SK-N-SH treated with all-trans-retinoic acid at 6 μM for 48 hours (cell line): Measurements from ENCODE around the gene CREBBP.

Experiments used
- ARNTL ChIP-seq: fragments of 450-650 bp; formaldehyde crosslinking; IDR thresholded peaks from 2 replicates; pipeline ENCODE4 v1.5.0; 2020; ENCODE audit warnings: low read depth, mild to moderate bottlenecking, moderate library complexity, borderline replicate concordance
- BACH2 ChIP-seq: fragments of 250-450 bp; sonication (Bioruptor Pico); IDR thresholded peaks from 2 replicates; pipeline ENCODE4 v1.9.0; 2021; ENCODE audit warnings: mild to moderate bottlenecking, borderline replicate concordance
- ESRRG ChIP-seq: fragments of 250-450 bp; sonication (Bioruptor Pico); IDR thresholded peaks from 2 replicates; pipeline ENCODE4 v1.6.1; 2021; ENCODE audit warnings: mild to moderate bottlenecking
- GLIS3 ChIP-seq: fragments of 250-450 bp; sonication (Bioruptor Pico); IDR thresholded peaks from 2 replicates; pipeline ENCODE4 v1.5.0; 2020; ENCODE audit warnings: mild to moderate bottlenecking, moderate library complexity
- ISL1 ChIP-seq: fragments of 250-450 bp; sonication (Bioruptor Pico); IDR thresholded peaks from 2 replicates; pipeline ENCODE4 v2.1.2; 2022; ENCODE audit warnings: mild to moderate bottlenecking, moderate library complexity
- ZC3H10 ChIP-seq: fragments of 250-450 bp; sonication (Bioruptor Pico); IDR thresholded peaks from 2 replicates; pipeline ENCODE4 v1.5.1; 2021; ENCODE audit warnings: mild to moderate bottlenecking, moderate library complexity
- ZFP3 ChIP-seq: fragments of 250-450 bp; sonication (Bioruptor Pico); IDR thresholded peaks from 2 replicates; pipeline ENCODE4 v1.5.0; 2020; ENCODE audit warnings: mild to moderate bottlenecking, moderate library complexity
- ZFP30 ChIP-seq: fragments of 450-650 bp; formaldehyde crosslinking; IDR thresholded peaks from 2 replicates; pipeline ENCODE4 v1.5.0; 2022; ENCODE audit warnings: mild to moderate bottlenecking, moderate library complexity
- ZNF565 ChIP-seq: fragments of 450-650 bp; formaldehyde crosslinking; conservative IDR thresholded peaks from 2 replicates; pipeline ENCODE4 v1.5.0; 2020; ENCODE audit warnings: low read depth, mild to moderate bottlenecking, moderate library complexity
- ZNF8 ChIP-seq: fragments of 450-650 bp; formaldehyde crosslinking; IDR thresholded peaks from 2 replicates; pipeline ENCODE4 v1.5.0; 2020; ENCODE audit warnings: mild to moderate bottlenecking, moderate library complexity
- TF ChIP-seq, protein P1 (sequence below): fragments of 250-450 bp; sonication (Bioruptor Pico); IDR thresholded peaks from 2 replicates; pipeline ENCODE4 v1.8.0; 2020; ENCODE audit warnings: mild to moderate bottlenecking, moderate library complexity, borderline replicate concordance

DNA sequence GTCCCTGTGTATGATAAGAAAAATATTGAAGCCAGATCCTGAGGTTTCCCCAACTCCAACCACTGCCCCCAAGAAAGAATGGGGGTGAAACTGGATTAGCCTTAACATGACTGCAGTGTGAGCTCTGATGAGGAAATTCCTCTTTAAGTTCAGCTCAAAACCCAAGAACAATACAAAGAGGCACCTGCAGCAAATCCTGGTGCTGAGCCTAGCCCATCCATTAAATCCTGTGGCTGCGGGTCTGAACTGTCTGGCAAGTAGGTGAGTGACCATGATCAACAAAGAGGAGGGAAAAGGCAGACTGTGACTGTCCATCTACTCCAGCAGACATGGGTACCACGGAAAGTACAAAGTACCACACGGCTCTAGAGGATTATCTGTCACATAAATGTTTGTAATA, 64.2 kb downstream of the CREBBP start:
- no peak for TF ChIP-seq GLIS3 (CRISPR knock-in tag)
- TF ChIP-seq, protein P1, sequence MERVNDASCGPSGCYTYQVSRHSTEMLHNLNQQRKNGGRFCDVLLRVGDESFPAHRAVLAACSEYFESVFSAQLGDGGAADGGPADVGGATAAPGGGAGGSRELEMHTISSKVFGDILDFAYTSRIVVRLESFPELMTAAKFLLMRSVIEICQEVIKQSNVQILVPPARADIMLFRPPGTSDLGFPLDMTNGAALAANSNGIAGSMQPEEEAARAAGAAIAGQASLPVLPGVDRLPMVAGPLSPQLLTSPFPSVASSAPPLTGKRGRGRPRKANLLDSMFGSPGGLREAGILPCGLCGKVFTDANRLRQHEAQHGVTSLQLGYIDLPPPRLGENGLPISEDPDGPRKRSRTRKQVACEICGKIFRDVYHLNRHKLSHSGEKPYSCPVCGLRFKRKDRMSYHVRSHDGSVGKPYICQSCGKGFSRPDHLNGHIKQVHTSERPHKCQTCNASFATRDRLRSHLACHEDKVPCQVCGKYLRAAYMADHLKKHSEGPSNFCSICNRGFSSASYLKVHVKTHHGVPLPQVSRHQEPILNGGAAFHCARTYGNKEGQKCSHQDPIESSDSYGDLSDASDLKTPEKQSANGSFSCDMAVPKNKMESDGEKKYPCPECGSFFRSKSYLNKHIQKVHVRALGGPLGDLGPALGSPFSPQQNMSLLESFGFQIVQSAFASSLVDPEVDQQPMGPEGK (CRISPR knock-in tag): no peak
- TF ChIP-seq ZNF565 (CRISPR knock-in tag): no peak
- no peak for TF ChIP-seq ISL1 (CRISPR knock-in tag)
- no peak for TF ChIP-seq ESRRG (CRISPR knock-in tag)
- no peak for TF ChIP-seq BACH2
- no peak for TF ChIP-seq ZFP3 (CRISPR knock-in tag)
- no peak for TF ChIP-seq ZFP30 (CRISPR knock-in tag)
- TF ChIP-seq ZNF8 (CRISPR knock-in tag): no peak
- TF ChIP-seq ARNTL (CRISPR knock-in tag): no peak
- no peak for TF ChIP-seq ZC3H10 (CRISPR knock-in tag)
